CD4-positive, alpha-beta T cell treated with Interleukin-15 for 4 hours (primary cell): Measurements from ENCODE around the gene OMP.
A peak's percentile ranks its signal among the peaks of the same experiment; 100 is the strongest.

Experiments used
- DNase-seq: peaks from one replicate; pipeline ENCODE4 v3.0.0-alpha.2; 2020; ENCODE audit warnings: low spot score

The OMP gene

GRCh38 chr11:77069336-77069968, 33.2 kb upstream of the OMP start:
- DNase-seq, result no peak

- no peak for DNase-seq
These were observed 32.6 kb upstream of the OMP start for GRCh38 chr11:77069969-77070582.

GRCh38 chr11:77071077-77071476, 31.6 kb upstream of the OMP start:
- DNase-seq, result no peak

- no peak for DNase-seq
These were observed 30.7 kb upstream of the OMP start for GRCh38 chr11:77071671-77072605.

DNA sequence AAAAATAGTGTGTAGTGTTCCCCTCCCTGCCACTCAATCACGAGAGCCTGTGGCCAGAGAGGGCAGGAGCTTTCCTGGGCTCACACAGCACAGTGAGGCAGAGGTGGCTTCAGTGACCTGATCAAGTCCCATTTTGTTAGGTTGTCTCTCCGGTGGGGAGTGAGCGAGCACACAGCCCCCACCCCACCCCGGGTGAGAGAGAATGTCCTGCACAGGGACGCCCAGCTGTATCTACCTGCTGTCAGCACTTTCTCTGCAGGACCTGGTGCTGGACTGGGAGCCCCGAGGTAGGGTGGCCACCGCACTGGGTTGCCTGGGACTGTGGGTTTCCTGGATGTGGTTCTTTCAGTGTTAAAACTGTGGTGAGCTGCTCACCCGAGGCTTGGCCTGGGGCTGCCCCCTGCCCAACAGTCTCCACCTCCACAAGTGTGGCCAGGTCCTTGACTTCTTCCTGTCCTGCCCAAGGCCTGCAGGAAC, 29.8 kb upstream of the OMP start:
- no peak for DNase-seq

DNA sequence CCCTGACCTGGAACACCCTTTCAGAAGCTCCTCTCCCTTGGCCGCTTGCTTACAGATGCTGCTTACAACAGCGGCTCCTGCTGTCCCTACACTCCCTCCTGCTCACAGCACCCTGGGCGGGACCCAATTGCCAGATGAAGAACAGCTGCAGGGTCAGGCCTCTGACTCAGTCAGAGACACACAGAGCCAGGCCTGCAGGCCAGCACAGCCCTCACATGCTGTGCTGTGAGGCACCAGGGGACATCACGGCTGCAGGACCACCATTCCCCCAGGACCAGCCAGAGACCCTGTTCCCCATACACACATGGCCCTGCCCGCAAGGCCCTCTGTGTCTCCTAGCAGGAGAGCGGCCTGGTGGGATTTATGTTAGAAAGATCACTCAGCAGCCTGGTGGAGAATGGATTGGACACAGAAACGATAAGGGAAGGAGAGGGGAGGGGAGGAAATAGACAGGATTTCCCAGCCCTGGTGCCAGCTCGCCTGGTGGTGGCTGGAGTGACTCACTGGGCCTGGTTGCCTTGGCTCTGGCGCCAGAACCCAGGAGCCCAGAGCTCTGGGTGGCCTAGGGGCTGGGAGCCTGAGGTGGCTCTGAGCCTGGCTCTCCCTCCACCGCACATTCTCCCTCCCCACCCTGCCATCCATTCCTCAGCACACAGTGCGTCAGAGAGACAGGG, 29.2 kb upstream of the OMP start:
- no peak for DNase-seq

GRCh38 chr11:77074205-77074604, 28.4 kb upstream of the OMP start:
- DNase-seq, result no peak

- DNase-seq, result no peak
These were observed 27.9 kb upstream of the OMP start for GRCh38 chr11:77074626-77075221.

DNA sequence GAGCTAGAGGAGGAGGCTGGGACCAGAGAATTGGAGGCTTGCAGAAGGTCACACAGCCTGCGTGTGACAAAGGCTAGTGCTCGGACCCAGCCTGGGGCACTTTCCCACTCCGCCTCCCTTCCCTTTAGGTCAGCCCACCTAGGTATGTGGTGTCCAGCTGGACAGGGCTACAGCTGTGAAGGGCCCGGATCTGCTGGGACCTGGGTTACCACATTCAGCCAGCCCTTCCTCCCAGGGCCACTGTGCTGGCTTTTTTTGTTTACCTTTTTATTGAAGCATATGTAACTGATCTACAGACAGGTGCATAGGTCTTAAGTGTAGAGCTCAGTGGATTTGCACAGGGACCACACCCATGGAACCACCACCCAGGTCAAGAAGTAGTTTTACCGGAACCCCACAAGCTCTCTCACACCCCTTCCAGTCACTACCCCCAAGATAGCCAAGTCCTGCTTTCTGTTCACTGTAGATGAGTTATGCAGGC, 27.2 kb upstream of the OMP start:
- DNase-seq, result no peak

DNA sequence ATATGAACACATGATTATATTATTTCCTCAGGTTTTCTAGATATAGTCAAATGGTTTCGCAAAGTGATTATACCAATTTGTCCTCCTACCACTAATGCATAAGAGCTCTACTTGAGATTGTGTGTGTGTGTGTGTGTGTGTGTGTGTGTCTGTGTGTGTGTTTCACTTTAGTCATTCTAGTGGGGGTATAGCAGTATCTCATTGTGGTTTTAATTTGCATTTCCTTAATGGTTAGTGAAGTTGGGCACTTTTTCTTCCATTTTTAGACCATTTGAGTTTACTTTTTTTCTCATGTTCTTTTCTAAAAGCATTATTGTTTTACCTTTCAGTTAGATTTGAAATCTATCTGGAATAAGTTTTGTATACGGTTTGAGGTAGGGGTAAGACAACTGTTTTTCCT, 23.0 kb upstream of the OMP start:
- DNase-seq, result no peak

DNA sequence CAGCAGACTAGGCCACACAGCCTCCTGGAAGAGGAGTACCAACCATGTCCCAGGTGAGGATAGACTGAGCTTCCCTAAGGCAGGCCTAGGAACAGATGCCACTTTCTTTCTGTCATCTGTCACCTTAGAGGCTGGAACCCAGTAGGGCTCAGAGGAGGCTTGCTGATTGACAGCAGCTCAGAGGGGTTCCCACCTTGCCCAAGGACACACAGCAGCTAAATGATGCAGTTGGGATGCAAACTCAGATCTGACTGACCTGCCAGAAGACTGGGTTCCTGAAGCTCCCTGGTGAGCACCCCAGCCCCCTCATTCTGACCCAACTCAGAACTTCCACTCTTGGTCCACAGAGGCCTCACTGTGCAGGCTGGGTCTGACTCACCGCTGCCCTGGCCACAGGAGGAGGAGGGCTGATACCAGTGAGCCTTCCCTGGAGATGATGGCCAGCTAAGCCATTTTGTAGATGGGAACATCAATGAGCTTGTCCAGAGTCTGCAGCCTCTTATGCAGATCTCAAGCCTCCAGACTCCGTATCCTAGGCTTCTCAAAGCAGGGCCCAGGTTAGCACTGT, 21.9 kb upstream of the OMP start:
- DNase-seq, result no peak

- DNase-seq, result no peak
These were observed 21.2 kb upstream of the OMP start for GRCh38 chr11:77081381-77081851.

- no peak for DNase-seq
These were observed 20.4 kb upstream of the OMP start for GRCh38 chr11:77081976-77082836.

GRCh38 chr11:77082838-77083565, 19.6 kb upstream of the OMP start:
- DNase-seq, result peak; percentile 40

- no peak for DNase-seq
These were observed 18.9 kb upstream of the OMP start for GRCh38 chr11:77083566-77084245.

GRCh38 chr11:77084581-77085191, 18.0 kb upstream of the OMP start:
- no peak for DNase-seq

- no peak for DNase-seq
These were observed 17.0 kb upstream of the OMP start for GRCh38 chr11:77085652-77086051.
